ENCODE results near the gene BEGAIN. TPM values are rescaled to one million over a fixed set of nuclear protein-coding genes. Genes with fewer than 3 reads are reported as not detected.

BEGAIN gene
- total and polyA plus RNA-seq, 2 experiments from 2014 or later, result 1.4 to 2.5 TPM

DNA sequence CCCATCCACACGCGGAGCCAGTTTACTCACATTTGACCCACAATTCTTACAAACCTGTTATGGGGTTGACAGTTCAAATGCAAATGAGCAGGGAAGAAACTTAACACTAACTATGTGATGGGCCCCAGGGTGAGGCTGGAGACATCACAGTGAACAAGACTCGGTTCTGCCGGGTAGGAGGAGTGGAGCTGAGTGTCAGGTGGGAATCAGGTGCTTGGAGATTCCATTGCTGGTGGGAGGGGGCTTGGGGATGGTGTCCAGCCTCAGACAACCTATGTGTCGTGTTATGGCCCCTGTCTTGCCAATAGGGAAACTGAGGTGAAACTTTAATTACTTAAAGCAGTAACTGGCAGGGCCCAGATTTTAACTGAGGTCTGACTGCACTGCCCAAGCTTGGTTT, 41.9 kb downstream of the BEGAIN start:
- 61% methylated on average over 5 of the region's 5 CpGs for WGBS (ENCODE audit: low lambda C conversion rate, missing lambda C conversion rate)
- Histone ChIP-seq H3K36me3 (replicated peaks; ENCODE audit: insufficient read depth, low read depth) (no peaks in the 10 kb centered on the region), H2AFZ (no peak overlapping the region), H3K9me2 (replicated peaks; ENCODE audit: insufficient read depth) (no peaks in the 10 kb centered on the region), H4K20me1 (ENCODE audit: insufficient read depth, poor library complexity, severe bottlenecking) (no peaks in the 10 kb centered on the region), H3K27me3 (no peaks in the 10 kb centered on the region), H3K79me2 (no peaks in the 10 kb centered on the region), H3K4me2 (no peak overlapping the region), H3K9me3 (ENCODE audit: low read depth) (no peaks in the 10 kb centered on the region), H3K4me3 (no peak overlapping the region), H3K4me1 (ENCODE audit: insufficient read depth) (no peaks in the 10 kb centered on the region), H3K27ac (no peak overlapping the region)
- TF ChIP-seq EZH2phosphoT487 (IDR thresholded peaks at IDR 0.05; ENCODE audit: low read depth, severe bottlenecking, unreplicated experiment) (no peak), EZH2 (IDR thresholded peaks at IDR 0.05; ENCODE audit: borderline replicate concordance) (no peak)
- TF ChIP-seq, protein P1, sequence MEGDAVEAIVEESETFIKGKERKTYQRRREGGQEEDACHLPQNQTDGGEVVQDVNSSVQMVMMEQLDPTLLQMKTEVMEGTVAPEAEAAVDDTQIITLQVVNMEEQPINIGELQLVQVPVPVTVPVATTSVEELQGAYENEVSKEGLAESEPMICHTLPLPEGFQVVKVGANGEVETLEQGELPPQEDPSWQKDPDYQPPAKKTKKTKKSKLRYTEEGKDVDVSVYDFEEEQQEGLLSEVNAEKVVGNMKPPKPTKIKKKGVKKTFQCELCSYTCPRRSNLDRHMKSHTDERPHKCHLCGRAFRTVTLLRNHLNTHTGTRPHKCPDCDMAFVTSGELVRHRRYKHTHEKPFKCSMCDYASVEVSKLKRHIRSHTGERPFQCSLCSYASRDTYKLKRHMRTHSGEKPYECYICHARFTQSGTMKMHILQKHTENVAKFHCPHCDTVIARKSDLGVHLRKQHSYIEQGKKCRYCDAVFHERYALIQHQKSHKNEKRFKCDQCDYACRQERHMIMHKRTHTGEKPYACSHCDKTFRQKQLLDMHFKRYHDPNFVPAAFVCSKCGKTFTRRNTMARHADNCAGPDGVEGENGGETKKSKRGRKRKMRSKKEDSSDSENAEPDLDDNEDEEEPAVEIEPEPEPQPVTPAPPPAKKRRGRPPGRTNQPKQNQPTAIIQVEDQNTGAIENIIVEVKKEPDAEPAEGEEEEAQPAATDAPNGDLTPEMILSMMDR (IDR thresholded peaks at IDR 0.05; ENCODE audit: poor library complexity), result no peak
- no peak for DNase-seq (ENCODE audit: low spot score)

- H3K4me3 ChIP-seq, result no peak overlapping the region
- no peaks in the 10 kb centered on the region for H3K9me3 ChIP-seq (ENCODE audit: low read depth)
- H4K20me1 ChIP-seq (ENCODE audit: insufficient read depth, poor library complexity, severe bottlenecking), result no peaks in the 10 kb centered on the region
- DNase-seq (ENCODE audit: low spot score), result no peak
- H3K36me3 ChIP-seq (replicated peaks; ENCODE audit: insufficient read depth, low read depth), result no peaks in the 10 kb centered on the region
- WGBS (ENCODE audit: low lambda C conversion rate, missing lambda C conversion rate), result 89% methylated on average over 15 of the region's 15 CpGs
- no peak overlapping the region for H2AFZ ChIP-seq
- no peaks in the 10 kb centered on the region for H3K79me2 ChIP-seq
- TF ChIP-seq EZH2 (IDR thresholded peaks at IDR 0.05; ENCODE audit: borderline replicate concordance) (no peak), EZH2phosphoT487 (IDR thresholded peaks at IDR 0.05; ENCODE audit: low read depth, severe bottlenecking, unreplicated experiment) (no peak)
- TF ChIP-seq, protein P1 (IDR thresholded peaks at IDR 0.05; ENCODE audit: poor library complexity), result no peak
- H3K27ac ChIP-seq, result no peak overlapping the region
- H3K4me2 ChIP-seq, result no peak overlapping the region
- H3K4me1 ChIP-seq (ENCODE audit: insufficient read depth), result no peaks in the 10 kb centered on the region
- no peaks in the 10 kb centered on the region for H3K27me3 ChIP-seq
- H3K9me2 ChIP-seq (replicated peaks; ENCODE audit: insufficient read depth), result no peaks in the 10 kb centered on the region
Measured at GRCh38 chr14:100544506-100545141, 42.6 kb downstream of the BEGAIN start.

- TF ChIP-seq EZH2phosphoT487 (IDR thresholded peaks at IDR 0.05; ENCODE audit: low read depth, severe bottlenecking, unreplicated experiment), result no peak
- TF ChIP-seq, protein P1 (IDR thresholded peaks at IDR 0.05; ENCODE audit: poor library complexity), result no peak
- no peak for TF ChIP-seq EZH2 (IDR thresholded peaks at IDR 0.05; ENCODE audit: borderline replicate concordance)
- Histone ChIP-seq H3K79me2 (no peaks in the 10 kb centered on the region), H3K9me2 (replicated peaks; ENCODE audit: insufficient read depth) (no peaks in the 10 kb centered on the region), H3K4me2 (no peak overlapping the region), H3K9me3 (ENCODE audit: low read depth) (no peaks in the 10 kb centered on the region), H2AFZ (no peak overlapping the region), H3K27me3 (no peaks in the 10 kb centered on the region), H3K27ac (no peak overlapping the region), H4K20me1 (ENCODE audit: insufficient read depth, poor library complexity, severe bottlenecking) (no peaks in the 10 kb centered on the region), H3K4me1 (ENCODE audit: insufficient read depth) (no peaks in the 10 kb centered on the region), H3K4me3 (no peak overlapping the region), H3K36me3 (replicated peaks; ENCODE audit: insufficient read depth, low read depth) (no peaks in the 10 kb centered on the region)
- 86% methylated on average over 19 of the region's 19 CpGs for WGBS (ENCODE audit: low lambda C conversion rate, missing lambda C conversion rate)
- DNase-seq (ENCODE audit: low spot score), result no peak
Measured at GRCh38 chr14:100543471-100544455, 43.5 kb downstream of the BEGAIN start.

Measured in hepatocyte (in vitro differentiated cells).